Measurements from ENCODE around the gene PKD2.

The PKD2 gene

DNA sequence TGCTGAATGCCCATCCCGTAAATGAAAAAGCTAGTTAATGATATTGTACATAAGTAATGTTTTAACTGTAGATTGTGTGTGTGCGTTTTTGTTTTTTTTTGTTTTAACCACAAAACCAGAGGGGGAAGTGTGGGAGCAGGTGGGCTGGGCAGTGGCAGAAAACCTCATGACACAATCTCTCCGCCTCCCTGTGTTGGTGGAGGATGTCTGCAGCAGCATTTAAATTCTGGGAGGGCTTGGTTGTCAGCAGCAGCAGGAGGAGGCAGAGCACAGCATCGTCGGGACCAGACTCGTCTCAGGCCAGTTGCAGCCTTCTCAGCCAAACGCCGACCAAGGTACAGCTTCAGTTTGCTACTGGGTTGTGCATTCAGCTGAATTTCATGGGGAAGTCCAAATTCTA is 32.0 kb upstream of the PKD2 start, which contains the start of gene SPP1:
Gene SPP1, plus strand, starts transcription at position 249 of the 400 bp plus-strand sequence. CDS start 1,182 bp downstream, outside the sequence.
- H3K4me1 ChIP-seq (ENCODE audit: insufficient read depth, low read length): no peaks in the 10 kb centered on the region
- H3K9ac ChIP-seq (ENCODE audit: low read length): no peak within 1 kb of the TSS
- no peaks in the 10 kb centered on the region for H3K27me3 ChIP-seq (ENCODE audit: control insufficient read depth in 1 of 2, insufficient read depth in 2 of 2, low read length in 2 of 2)
- no peaks in the 10 kb centered on the region for H3K36me3 ChIP-seq (ENCODE audit: insufficient read depth, low read length)
- H3K9me3 ChIP-seq (ENCODE audit: low read length): no peaks in the 10 kb centered on the region
- H3K4me3 ChIP-seq (ENCODE audit: low read depth in 1 of 2, low read length in 2 of 2): no peak within 1 kb of the TSS
- no peak within 1 kb of the TSS for H3K27ac ChIP-seq (ENCODE audit: low read depth, low read length)

GRCh38 chr4:87977521-87978278 is 29.7 kb upstream of the PKD2 start:
- Histone ChIP-seq H3K4me3 (ENCODE audit: low read depth in 1 of 2, low read length in 2 of 2) (no peak overlapping the region), H3K4me1 (ENCODE audit: insufficient read depth, low read length) (no peaks in the 10 kb centered on the region), H3K36me3 (ENCODE audit: insufficient read depth, low read length) (no peaks in the 10 kb centered on the region), H3K9me3 (ENCODE audit: low read length) (no peaks in the 10 kb centered on the region), H3K27me3 (ENCODE audit: control insufficient read depth in 1 of 2, insufficient read depth in 2 of 2, low read length in 2 of 2) (no peaks in the 10 kb centered on the region), H3K9ac (ENCODE audit: low read length) (no peak overlapping the region), H3K27ac (ENCODE audit: low read depth, low read length) (no peak overlapping the region)

DNA sequence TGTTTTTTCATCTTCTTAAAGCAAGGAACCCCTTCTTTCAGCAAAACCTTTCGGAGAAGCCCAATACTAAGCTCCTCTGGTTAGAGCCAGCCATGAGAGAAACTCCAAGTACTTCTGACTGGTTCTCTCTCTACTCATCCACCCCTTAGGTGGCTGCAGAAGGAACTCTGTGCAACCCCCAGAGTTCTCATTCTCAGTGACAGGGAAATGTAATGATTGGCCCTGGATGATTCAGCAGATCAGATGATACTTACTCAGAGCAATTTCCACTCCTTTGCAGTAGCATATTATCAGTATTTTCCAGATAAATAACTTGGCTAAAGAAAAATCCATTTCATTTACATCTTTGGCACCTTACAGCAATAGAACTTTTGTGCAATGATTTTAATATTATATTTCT is 28.8 kb upstream of the PKD2 start:
- H3K4me3 ChIP-seq (ENCODE audit: low read depth in 1 of 2, low read length in 2 of 2): no peak overlapping the region
- H3K36me3 ChIP-seq (ENCODE audit: insufficient read depth, low read length): no peaks in the 10 kb centered on the region
- H3K9ac ChIP-seq (ENCODE audit: low read length): no peak overlapping the region
- H3K27me3 ChIP-seq (ENCODE audit: control insufficient read depth in 1 of 2, insufficient read depth in 2 of 2, low read length in 2 of 2): no peaks in the 10 kb centered on the region
- no peaks in the 10 kb centered on the region for H3K4me1 ChIP-seq (ENCODE audit: insufficient read depth, low read length)
- no peak overlapping the region for H3K27ac ChIP-seq (ENCODE audit: low read depth, low read length)
- no peaks in the 10 kb centered on the region for H3K9me3 ChIP-seq (ENCODE audit: low read length)

DNA sequence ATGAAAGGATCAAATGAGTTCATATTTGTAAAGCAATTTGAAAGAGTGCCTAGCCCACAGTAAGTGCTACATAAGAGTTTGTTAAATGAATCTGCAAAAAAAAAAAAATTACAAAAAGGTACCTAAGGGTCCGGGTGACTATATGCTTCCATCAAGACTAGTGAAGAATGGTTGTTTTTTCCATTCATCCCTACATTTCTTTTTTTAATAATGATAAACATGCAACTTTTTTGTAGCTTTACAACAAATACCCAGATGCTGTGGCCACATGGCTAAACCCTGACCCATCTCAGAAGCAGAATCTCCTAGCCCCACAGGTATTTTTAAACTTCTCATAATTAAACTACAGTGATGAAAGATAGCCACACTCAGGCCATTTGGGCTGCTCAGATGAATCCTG is 27.6 kb upstream of the PKD2 start:
- no peaks in the 10 kb centered on the region for H3K27me3 ChIP-seq (ENCODE audit: control insufficient read depth in 1 of 2, insufficient read depth in 2 of 2, low read length in 2 of 2)
- H3K9me3 ChIP-seq (ENCODE audit: low read length): no peaks in the 10 kb centered on the region
- no peak overlapping the region for H3K4me3 ChIP-seq (ENCODE audit: low read depth in 1 of 2, low read length in 2 of 2)
- H3K9ac ChIP-seq (ENCODE audit: low read length): no peak overlapping the region
- no peaks in the 10 kb centered on the region for H3K4me1 ChIP-seq (ENCODE audit: insufficient read depth, low read length)
- H3K36me3 ChIP-seq (ENCODE audit: insufficient read depth, low read length): no peaks in the 10 kb centered on the region
- no peak overlapping the region for H3K27ac ChIP-seq (ENCODE audit: low read depth, low read length)

- H3K9me3 ChIP-seq (ENCODE audit: low read length): no peaks in the 10 kb centered on the region
- H3K36me3 ChIP-seq (ENCODE audit: insufficient read depth, low read length): no peaks in the 10 kb centered on the region
- H3K4me1 ChIP-seq (ENCODE audit: insufficient read depth, low read length): no peaks in the 10 kb centered on the region
- no peaks in the 10 kb centered on the region for H3K27me3 ChIP-seq (ENCODE audit: control insufficient read depth in 1 of 2, insufficient read depth in 2 of 2, low read length in 2 of 2)
- H3K9ac ChIP-seq (ENCODE audit: low read length): no peak overlapping the region
- no peak overlapping the region for H3K4me3 ChIP-seq (ENCODE audit: low read depth in 1 of 2, low read length in 2 of 2)
- no peak overlapping the region for H3K27ac ChIP-seq (ENCODE audit: low read depth, low read length)
These were observed 25.9 kb upstream of the PKD2 start for GRCh38 chr4:87981486-87981885.

- no peak overlapping the region for H3K4me3 ChIP-seq (ENCODE audit: low read depth in 1 of 2, low read length in 2 of 2)
- H3K27me3 ChIP-seq (ENCODE audit: control insufficient read depth in 1 of 2, insufficient read depth in 2 of 2, low read length in 2 of 2): no peaks in the 10 kb centered on the region
- H3K27ac ChIP-seq (ENCODE audit: low read depth, low read length): no peak overlapping the region
- no peak overlapping the region for H3K9ac ChIP-seq (ENCODE audit: low read length)
- H3K4me1 ChIP-seq (ENCODE audit: insufficient read depth, low read length): no peaks in the 10 kb centered on the region
- no peaks in the 10 kb centered on the region for H3K36me3 ChIP-seq (ENCODE audit: insufficient read depth, low read length)
- no peaks in the 10 kb centered on the region for H3K9me3 ChIP-seq (ENCODE audit: low read length)
These were observed 25.4 kb upstream of the PKD2 start for GRCh38 chr4:87982036-87982435.

- no peaks in the 10 kb centered on the region for H3K4me1 ChIP-seq (ENCODE audit: insufficient read depth, low read length)
- no peak overlapping the region for H3K27ac ChIP-seq (ENCODE audit: low read depth, low read length)
- H3K27me3 ChIP-seq (ENCODE audit: control insufficient read depth in 1 of 2, insufficient read depth in 2 of 2, low read length in 2 of 2): no peaks in the 10 kb centered on the region
- no peaks in the 10 kb centered on the region for H3K36me3 ChIP-seq (ENCODE audit: insufficient read depth, low read length)
- no peak overlapping the region for H3K9ac ChIP-seq (ENCODE audit: low read length)
- no peaks in the 10 kb centered on the region for H3K9me3 ChIP-seq (ENCODE audit: low read length)
- H3K4me3 ChIP-seq (ENCODE audit: low read depth in 1 of 2, low read length in 2 of 2): no peak overlapping the region
These were observed 24.9 kb upstream of the PKD2 start for GRCh38 chr4:87982446-87983010.

DNA sequence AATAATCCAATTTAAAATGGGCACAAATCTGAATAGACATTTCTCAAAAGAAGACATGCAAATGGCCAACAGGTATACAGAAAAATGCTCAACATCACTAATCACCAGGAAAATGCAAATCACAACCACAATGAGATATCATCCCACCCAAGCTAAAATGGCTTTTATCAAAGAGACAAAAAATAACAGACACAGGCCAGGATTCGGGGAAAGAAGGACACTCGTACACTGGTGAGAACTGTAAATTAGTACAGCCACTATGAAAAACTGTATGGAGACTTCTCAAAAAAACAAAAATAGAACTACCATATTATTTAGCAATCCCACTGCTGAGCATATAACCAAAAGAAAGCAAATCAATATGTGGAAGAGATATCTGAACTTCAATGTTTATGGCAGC is 23.4 kb upstream of the PKD2 start:
- Histone ChIP-seq H3K4me3 (ENCODE audit: low read depth in 1 of 2, low read length in 2 of 2) (no peak overlapping the region), H3K9ac (ENCODE audit: low read length) (no peak overlapping the region), H3K36me3 (ENCODE audit: insufficient read depth, low read length) (no peaks in the 10 kb centered on the region), H3K9me3 (ENCODE audit: low read length) (no peaks in the 10 kb centered on the region), H3K27me3 (ENCODE audit: control insufficient read depth in 1 of 2, insufficient read depth in 2 of 2, low read length in 2 of 2) (no peaks in the 10 kb centered on the region), H3K4me1 (ENCODE audit: insufficient read depth, low read length) (no peaks in the 10 kb centered on the region), H3K27ac (ENCODE audit: low read depth, low read length) (no peak overlapping the region)

DNA sequence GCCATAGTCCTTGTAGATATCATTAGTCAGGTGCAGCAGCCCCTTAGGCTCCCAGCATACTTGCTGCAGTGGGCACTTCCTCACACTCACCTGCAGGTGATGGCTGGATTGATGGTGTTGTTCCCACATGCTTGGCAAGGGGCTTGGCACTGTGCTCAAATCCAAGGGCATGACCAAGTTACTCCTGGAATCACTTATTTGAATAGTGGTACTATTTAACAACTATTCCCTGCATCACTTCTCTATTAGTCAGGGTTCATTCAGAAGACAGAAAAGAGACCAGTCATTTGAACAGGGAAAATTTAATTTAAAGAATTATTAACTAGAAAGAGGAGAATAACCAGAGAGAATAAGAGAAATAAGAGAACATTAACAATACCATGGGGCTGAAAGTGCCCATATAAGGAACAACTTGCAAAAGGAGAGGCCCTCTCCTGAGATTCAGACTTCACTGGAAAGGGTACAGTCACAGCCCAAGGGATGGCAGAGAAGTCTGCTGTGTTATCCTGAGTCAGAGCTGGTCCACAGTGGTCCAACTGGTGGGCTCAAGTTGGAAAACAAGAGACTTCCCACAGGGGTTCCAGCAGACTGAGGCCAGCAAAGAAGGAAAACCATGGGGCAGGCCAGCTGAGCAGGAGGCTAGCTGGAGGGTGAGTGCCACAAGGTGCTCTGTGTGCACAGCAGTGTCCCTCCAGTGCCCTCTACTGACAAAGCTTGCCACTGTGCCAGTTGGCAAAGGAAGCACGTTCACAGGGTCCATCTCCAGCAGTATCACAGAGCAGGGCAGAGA is 22.1 kb upstream of the PKD2 start:
- Histone ChIP-seq H3K27ac (ENCODE audit: low read depth, low read length) (no peak overlapping the region), H3K9me3 (ENCODE audit: low read length) (no peaks in the 10 kb centered on the region), H3K27me3 (ENCODE audit: control insufficient read depth in 1 of 2, insufficient read depth in 2 of 2, low read length in 2 of 2) (no peaks in the 10 kb centered on the region), H3K4me3 (ENCODE audit: low read depth in 1 of 2, low read length in 2 of 2) (no peak overlapping the region), H3K36me3 (ENCODE audit: insufficient read depth, low read length) (no peaks in the 10 kb centered on the region), H3K9ac (ENCODE audit: low read length) (no peak overlapping the region), H3K4me1 (ENCODE audit: insufficient read depth, low read length) (no peaks in the 10 kb centered on the region)

DNA sequence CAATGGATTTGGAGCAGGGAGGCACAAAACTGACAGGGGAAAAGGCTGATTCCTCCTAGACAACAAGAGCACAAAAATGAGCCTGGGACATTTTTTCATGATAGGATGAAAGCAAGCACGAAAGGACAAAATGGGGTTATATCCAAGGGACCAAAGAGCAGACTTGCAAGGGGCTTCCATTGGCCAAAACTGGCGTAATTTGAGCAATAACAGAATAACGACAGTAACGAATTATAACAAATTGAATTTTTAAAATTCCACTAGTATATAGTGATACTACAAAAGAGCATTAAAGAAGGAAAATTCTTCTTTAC is 21.6 kb upstream of the PKD2 start:
- no peak overlapping the region for H3K4me3 ChIP-seq (ENCODE audit: low read depth in 1 of 2, low read length in 2 of 2)
- no peaks in the 10 kb centered on the region for H3K27me3 ChIP-seq (ENCODE audit: control insufficient read depth in 1 of 2, insufficient read depth in 2 of 2, low read length in 2 of 2)
- no peaks in the 10 kb centered on the region for H3K9me3 ChIP-seq (ENCODE audit: low read length)
- H3K27ac ChIP-seq (ENCODE audit: low read depth, low read length): no peak overlapping the region
- H3K36me3 ChIP-seq (ENCODE audit: insufficient read depth, low read length): no peaks in the 10 kb centered on the region
- H3K4me1 ChIP-seq (ENCODE audit: insufficient read depth, low read length): no peaks in the 10 kb centered on the region
- H3K9ac ChIP-seq (ENCODE audit: low read length): no peak overlapping the region

DNA sequence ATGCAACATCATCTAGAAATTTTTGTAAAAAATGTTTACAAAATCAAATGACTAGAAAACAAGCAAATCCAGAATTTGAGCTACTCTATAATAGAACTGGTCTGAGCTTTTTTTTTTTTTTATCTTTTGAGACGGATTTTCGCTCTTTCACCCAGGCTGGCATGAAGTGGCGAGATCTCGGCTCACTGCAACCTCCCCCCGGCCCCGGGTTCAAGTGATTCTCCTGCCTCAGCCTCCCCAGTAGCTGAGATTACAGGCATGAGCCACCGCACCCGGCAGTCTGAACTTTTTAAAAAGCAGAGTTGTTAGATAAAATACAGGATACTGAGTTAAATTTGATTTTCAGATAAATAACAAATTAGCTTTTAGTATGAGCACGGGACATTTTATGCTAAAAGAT is 20.9 kb upstream of the PKD2 start:
- Histone ChIP-seq H3K9me3 (ENCODE audit: low read length) (no peaks in the 10 kb centered on the region), H3K4me1 (ENCODE audit: insufficient read depth, low read length) (no peaks in the 10 kb centered on the region), H3K27ac (ENCODE audit: low read depth, low read length) (no peak overlapping the region), H3K4me3 (ENCODE audit: low read depth in 1 of 2, low read length in 2 of 2) (no peak overlapping the region), H3K27me3 (ENCODE audit: control insufficient read depth in 1 of 2, insufficient read depth in 2 of 2, low read length in 2 of 2) (no peaks in the 10 kb centered on the region), H3K9ac (ENCODE audit: low read length) (no peak overlapping the region), H3K36me3 (ENCODE audit: insufficient read depth, low read length) (no peaks in the 10 kb centered on the region)
